ENCODE results near the gene GPR89A.

The GPR89A gene

DNA sequence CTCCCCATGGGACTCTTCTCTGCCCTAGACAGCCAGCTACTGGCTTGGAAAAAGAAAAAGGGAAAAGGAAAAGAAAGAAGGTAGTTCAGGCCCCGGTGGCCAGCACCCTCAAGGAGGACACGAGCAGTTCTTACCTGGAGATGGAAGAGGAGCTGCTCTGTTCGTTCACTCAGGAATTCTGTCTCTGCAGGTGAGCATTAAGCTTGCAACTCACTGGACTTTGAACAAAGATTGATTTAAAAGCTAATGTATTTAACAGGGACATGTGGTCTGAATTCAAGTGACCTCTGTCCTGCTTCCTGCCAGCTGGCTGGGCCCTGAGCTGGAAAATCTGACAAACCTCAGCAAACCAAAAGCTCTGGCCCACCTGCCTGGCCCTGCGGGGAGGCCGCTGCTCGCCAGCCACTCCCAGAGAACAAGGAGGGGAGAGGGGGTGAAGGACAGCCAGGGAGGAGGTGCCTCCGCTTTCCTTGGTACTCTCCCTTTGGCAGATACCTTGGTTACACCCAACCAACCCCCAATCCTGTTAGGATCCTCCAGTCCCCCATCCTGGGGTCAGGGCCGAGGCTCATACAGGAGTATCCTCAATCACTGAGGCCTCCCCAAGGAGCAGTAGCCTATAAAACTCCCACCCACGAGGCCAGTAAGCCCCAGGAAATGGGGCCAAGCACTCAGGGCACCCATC lies 99.5 kb downstream of the GPR89A start, which contains the start of gene PDZK1:
TSS of gene PDZK1 (minus strand) at position 186 of the 685 bp plus-strand sequence. CDS start 19,347 bp downstream, outside the sequence.
- TF ChIP-seq, protein P1, sequence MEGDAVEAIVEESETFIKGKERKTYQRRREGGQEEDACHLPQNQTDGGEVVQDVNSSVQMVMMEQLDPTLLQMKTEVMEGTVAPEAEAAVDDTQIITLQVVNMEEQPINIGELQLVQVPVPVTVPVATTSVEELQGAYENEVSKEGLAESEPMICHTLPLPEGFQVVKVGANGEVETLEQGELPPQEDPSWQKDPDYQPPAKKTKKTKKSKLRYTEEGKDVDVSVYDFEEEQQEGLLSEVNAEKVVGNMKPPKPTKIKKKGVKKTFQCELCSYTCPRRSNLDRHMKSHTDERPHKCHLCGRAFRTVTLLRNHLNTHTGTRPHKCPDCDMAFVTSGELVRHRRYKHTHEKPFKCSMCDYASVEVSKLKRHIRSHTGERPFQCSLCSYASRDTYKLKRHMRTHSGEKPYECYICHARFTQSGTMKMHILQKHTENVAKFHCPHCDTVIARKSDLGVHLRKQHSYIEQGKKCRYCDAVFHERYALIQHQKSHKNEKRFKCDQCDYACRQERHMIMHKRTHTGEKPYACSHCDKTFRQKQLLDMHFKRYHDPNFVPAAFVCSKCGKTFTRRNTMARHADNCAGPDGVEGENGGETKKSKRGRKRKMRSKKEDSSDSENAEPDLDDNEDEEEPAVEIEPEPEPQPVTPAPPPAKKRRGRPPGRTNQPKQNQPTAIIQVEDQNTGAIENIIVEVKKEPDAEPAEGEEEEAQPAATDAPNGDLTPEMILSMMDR (conservative IDR thresholded peaks at IDR 0.05) = no peak
- TF ChIP-seq ZFX (IDR thresholded peaks at IDR 0.05) = no peak
- H3K27ac ChIP-seq = no peak within 1 kb of the TSS

DNA sequence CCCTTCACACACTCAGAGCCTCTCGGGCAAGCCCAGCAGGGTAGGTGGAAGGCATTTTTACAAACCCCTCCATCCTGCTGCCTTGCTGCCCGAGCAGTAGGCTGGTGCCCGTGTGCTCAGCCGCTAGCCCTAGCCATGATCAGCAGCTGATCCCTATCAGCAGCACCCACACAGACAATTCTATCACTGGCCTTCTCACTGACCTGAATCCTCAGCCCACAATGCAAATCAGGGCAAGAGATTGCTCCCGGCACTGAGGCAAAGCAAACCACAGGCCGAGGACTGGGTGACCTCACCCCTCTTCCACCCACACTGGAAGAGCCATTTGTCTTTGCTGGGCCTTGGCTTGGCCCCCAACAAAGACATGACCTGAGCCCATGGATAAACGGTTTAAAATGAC lies 100.3 kb downstream of the GPR89A start:
- TF ChIP-seq ZFX (IDR thresholded peaks at IDR 0.05) = no peak
- TF ChIP-seq, protein P1 (conservative IDR thresholded peaks at IDR 0.05) = no peak
- no peak overlapping the region for H3K27ac ChIP-seq

DNA sequence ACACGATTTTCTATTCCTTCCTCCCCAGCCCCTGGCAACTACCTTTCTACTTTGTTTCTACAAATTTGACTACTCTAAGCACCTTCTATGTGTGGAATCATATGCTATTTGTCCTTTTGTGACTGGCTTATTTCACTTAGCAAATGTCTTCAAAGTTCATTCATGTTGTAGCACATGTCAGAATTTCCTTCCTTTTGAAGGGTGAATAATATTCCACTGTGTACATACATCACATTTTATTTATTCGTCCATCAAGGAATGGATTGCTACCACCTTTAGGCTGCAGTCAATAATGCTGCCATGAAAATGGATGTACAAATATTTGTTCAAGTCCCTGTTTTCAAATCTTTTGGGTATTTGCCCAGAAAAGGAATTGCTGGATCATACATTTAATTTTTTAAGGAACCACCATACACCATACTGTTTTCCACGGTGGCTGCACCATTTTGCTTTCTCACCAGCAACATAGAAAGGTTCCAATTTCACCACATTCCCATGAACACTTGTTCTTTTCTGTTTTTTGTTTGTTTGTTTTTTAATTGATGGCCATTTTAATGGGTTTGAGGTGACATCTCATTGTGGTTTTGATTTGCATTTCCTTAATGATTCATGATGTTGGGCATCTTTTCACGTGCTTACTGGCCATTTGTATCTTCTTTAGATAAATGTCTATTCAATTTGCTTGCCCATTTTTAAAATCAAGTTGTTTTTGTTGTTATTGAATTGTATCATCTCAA lies 102.7 kb downstream of the GPR89A start:
- TF ChIP-seq, protein P1 (conservative IDR thresholded peaks at IDR 0.05) = no peak
- no peak for TF ChIP-seq ZFX (IDR thresholded peaks at IDR 0.05)
- no peak overlapping the region for H3K27ac ChIP-seq

DNA sequence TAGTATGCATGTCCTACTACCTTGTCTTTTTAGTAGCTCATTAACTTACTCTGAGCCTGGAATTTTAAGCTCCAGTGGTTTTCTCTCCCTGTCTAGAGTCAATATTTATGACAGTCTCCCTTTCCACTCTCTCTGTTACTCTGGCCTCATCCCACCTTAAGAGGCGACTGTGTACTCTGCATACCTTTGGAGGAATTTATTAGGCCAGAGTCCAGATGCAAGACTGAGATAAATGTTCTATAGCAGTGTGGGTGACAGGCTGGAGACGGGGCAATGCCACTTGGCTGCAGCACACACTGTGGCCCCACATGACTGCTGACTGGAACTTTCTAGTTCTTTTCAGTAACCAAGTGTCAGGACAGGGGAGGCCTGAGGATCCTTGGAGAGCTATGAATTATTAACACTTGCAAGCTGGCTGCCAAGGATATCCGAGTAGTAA lies 103.4 kb downstream of the GPR89A start:
- peak overlapping the region; percentile 12; the same call in 1 of the 2 replicates for H3K27ac ChIP-seq

GRCh38 chr1:145714524-145715111 lies 106.8 kb downstream of the GPR89A start:
- TF ChIP-seq ZFX (IDR thresholded peaks at IDR 0.05) = no peak
- TF ChIP-seq, protein P1 (conservative IDR thresholded peaks at IDR 0.05) = no peak
- no peak overlapping the region for H3K27ac ChIP-seq

More for the DNA sequence above, 103.4 kb downstream of the GPR89A start:
- TF ChIP-seq, protein P1 (conservative IDR thresholded peaks at IDR 0.05) = no peak
- TF ChIP-seq ZFX (IDR thresholded peaks at IDR 0.05) = no peak

DNA sequence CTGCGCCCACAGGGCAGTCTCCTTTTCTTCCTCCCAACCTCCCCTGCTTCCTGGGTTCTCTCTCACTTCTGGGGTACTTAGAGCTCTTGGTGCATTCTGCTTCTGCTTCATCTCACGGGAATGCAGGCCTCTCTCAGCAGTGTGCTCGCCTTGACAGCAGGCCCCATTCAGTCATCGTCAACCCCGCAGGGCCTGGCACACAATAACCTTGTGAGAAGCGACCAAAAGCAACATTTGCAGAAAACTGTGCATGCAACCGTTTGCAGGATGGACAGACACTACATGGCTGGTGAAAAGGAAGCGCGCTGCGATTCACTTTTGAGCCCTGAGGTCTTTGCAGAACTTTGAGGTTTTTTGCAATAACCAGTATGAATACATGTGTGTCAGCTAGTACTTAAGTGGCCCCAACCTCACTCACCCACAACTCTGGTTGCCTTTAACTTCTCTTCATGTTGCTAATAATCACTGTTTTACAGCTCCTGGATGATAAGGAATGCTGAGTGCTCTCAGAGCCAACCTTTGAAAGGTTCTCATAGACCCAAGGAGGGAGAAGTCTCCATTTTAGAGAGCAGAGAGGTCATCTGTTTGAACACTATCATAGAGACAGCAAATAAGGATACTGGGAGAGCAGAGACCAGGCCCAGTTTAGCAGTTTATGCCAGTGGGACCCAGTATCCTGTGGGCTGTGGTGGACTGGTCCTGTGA lies 109.0 kb downstream of the GPR89A start:
- TF ChIP-seq, protein P1 (conservative IDR thresholded peaks at IDR 0.05) = no peak
- no peak for TF ChIP-seq ZFX (IDR thresholded peaks at IDR 0.05)
- H3K27ac ChIP-seq = no peak overlapping the region
